Mesenchymal stem cell (in vitro differentiated cells and primary cell): ENCODE results near the gene RCC2.

Experiments used
- DNase-seq: peaks from one replicate; pipeline ENCODE4 v3.0.0-alpha.2; 2013
- H2AFZ ChIP-seq: one replicate; pipeline ENCODE4 v1.6.1; 2013; ENCODE audit warnings: low read depth, mild to moderate bottlenecking, control low read depth, inconsistent platforms, low read length, moderate library complexity
- H2AK5ac ChIP-seq: 2 replicates; pipeline ENCODE4 v1.6.1; 2013; ENCODE audit warnings: low read length, moderate library complexity, mild to moderate bottlenecking, inconsistent platforms; ENCODE audit not compliant: severe bottlenecking
- H2BK120ac ChIP-seq: one replicate; pipeline ENCODE4 v1.6.1; 2013; ENCODE audit warnings: low read depth, mild to moderate bottlenecking, inconsistent platforms, low read length, moderate library complexity
- H2BK12ac ChIP-seq, 2 experiments: one replicate each; pipeline ENCODE4 v1.6.1; 2013; ENCODE audit warnings: inconsistent platforms in 2 of 2, low read length in 2 of 2, mild to moderate bottlenecking in 2 of 2, moderate library complexity in 2 of 2, control low read depth in 1 of 2
- H2BK15ac ChIP-seq: one replicate; pipeline ENCODE4 v1.6.1; 2013; ENCODE audit warnings: mild to moderate bottlenecking, low read depth, inconsistent platforms; ENCODE audit not compliant: poor library complexity, severe bottlenecking
- H2BK5ac ChIP-seq: 2 replicates; pipeline ENCODE4 v1.6.1; 2013; ENCODE audit warnings: low read depth, mild to moderate bottlenecking, low read length, control low read depth, inconsistent platforms; ENCODE audit not compliant: poor library complexity, severe bottlenecking
- H3K14ac ChIP-seq, 2 experiments: one replicate each; pipeline ENCODE4 v1.6.1; 2013; ENCODE audit warnings: inconsistent platforms in 2 of 2, low read length in 2 of 2, control low read depth in 1 of 2, mild to moderate bottlenecking in 1 of 2, moderate library complexity in 1 of 2
- H3K18ac ChIP-seq, 2 experiments: one replicate each; pipeline ENCODE4 v1.6.1; 2013; ENCODE audit warnings: inconsistent platforms in 2 of 2, low read length in 2 of 2, control low read depth in 1 of 2, low read depth in 1 of 2, mild to moderate bottlenecking in 1 of 2
- H3K23ac ChIP-seq, 2 experiments: one replicate each; pipeline ENCODE4 v1.6.1; 2013; ENCODE audit warnings: inconsistent platforms in 2 of 2, low read length in 2 of 2, mild to moderate bottlenecking in 2 of 2, moderate library complexity in 2 of 2, control low read depth in 1 of 2
- H3K27ac ChIP-seq: 2 replicates; pipeline ENCODE4 v1.5.1; 2013; ENCODE audit warnings: mild to moderate bottlenecking, moderate library complexity, low read length, control low read depth, inconsistent platforms; ENCODE audit not compliant: poor library complexity, severe bottlenecking
- H3K27me3 ChIP-seq, 2 experiments: 2 replicates each; pipeline versions ENCODE4 v1.6.1 to v1.7.0; 2013; ENCODE audit warnings: low read length in 2 of 2, mild to moderate bottlenecking in 2 of 2, moderate library complexity in 2 of 2, control low read depth in 1 of 2, inconsistent platforms in 1 of 2; ENCODE audit not compliant: control insufficient read depth in 1 of 2, insufficient read depth in 1 of 2
- H3K36me3 ChIP-seq, 2 experiments: 2 replicates each; pipeline versions ENCODE4 v1.6.1 to v1.7.0; 2013; ENCODE audit warnings: low read length in 2 of 2, control low read depth in 1 of 2, inconsistent platforms in 1 of 2, low read depth in 1 of 2, mild to moderate bottlenecking in 1 of 2; ENCODE audit not compliant: insufficient read depth in 2 of 2, control insufficient read depth in 1 of 2
- H3K4ac ChIP-seq, 2 experiments: one replicate each; pipeline ENCODE4 v1.6.1; 2013; ENCODE audit warnings: inconsistent platforms in 2 of 2, low read length in 2 of 2, mild to moderate bottlenecking in 2 of 2, moderate library complexity in 2 of 2, control low read depth in 1 of 2, low read depth in 1 of 2
- H3K4me1 ChIP-seq: 2 replicates; pipeline ENCODE4 v1.6.1; 2013; ENCODE audit warnings: low read depth, low read length, control low read depth; ENCODE audit not compliant: control insufficient read depth, insufficient read depth
- H3K4me2 ChIP-seq: 2 replicates; pipeline ENCODE4 v1.6.1; 2013; ENCODE audit warnings: low read length, mild to moderate bottlenecking, inconsistent platforms; ENCODE audit not compliant: poor library complexity, severe bottlenecking
- H3K4me3 ChIP-seq, 2 experiments: 2 replicates each; pipeline versions ENCODE4 v1.5.1 to v1.7.0; 2013; ENCODE audit warnings: low read length in 2 of 2, mild to moderate bottlenecking in 2 of 2, control low read depth in 1 of 2, low read depth in 1 of 2; ENCODE audit not compliant: insufficient read depth in 1 of 2
- H3K79me1 ChIP-seq: replicated peaks from 2 replicates; pipeline ENCODE4 v1.6.1; 2013; ENCODE audit warnings: mild to moderate bottlenecking, control low read depth, low read length, inconsistent platforms; ENCODE audit not compliant: poor library complexity, severe bottlenecking
- H3K9ac ChIP-seq: 2 replicates; pipeline ENCODE4 v1.7.0; 2013; ENCODE audit warnings: mild to moderate bottlenecking, low read length, moderate library complexity
- H3K9me3 ChIP-seq: 2 replicates; pipeline ENCODE4 v1.7.0; 2013; ENCODE audit warnings: mild to moderate bottlenecking, low read length; ENCODE audit not compliant: control insufficient read depth
- H4K8ac ChIP-seq: one replicate; pipeline ENCODE4 v1.6.1; 2013; ENCODE audit warnings: inconsistent platforms, mild to moderate bottlenecking, low read length, moderate library complexity
- H4K91ac ChIP-seq: one replicate; pipeline ENCODE4 v1.6.1; 2013; ENCODE audit warnings: mild to moderate bottlenecking, low read length, inconsistent platforms
- WGBS: methylation state at CpG from one replicate; pipeline ENCODE4 v1.1.7; 2013; ENCODE audit warnings: mixed read lengths; 5-methylcytosine and 5-hydroxymethylcytosine counted together

The RCC2 gene

DNA sequence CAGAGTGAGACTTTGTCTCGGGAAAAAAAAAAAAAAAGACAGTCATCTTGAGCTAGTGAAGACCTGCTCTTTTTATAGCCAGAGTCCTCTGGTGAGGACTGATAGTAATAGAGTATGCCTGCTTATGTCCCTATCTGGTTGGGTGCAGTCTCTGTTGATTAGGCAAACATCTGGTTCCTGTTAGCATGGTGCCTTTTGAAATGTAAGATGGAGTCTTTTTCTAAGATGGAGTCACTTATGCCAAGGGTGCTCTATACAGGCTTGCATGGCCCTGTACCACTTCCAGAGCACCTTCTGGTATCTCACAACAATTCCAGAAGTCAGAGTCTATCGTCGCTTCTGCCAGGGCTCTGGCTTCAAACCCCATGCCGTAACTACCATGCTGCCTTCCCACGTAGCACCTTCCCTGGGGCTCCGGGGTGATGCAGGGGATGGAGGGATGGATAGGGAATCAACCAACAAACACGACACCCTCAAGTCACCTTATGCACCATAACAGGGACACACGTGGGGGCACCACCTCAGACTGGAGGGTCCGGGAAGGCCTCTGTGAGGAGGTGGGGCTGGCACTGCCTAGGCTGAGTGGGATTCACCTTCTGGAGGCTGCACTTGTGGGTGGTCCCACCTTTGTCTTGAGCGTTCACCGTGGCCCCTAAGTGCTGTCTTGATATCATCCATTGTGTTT, 79.1 kb downstream of the RCC2 start:
- 80% methylated on average over 5 of the region's 11 CpGs for WGBS
- H2BK12ac ChIP-seq = no peak overlapping the region
- H3K4me2 ChIP-seq = no peak overlapping the region
- H2BK5ac ChIP-seq = no peak overlapping the region
- H3K79me1 ChIP-seq = no peaks in the 10 kb centered on the region
- H3K23ac ChIP-seq = no peak overlapping the region
- DNase-seq = no peak
- H3K36me3 ChIP-seq = no peaks in the 10 kb centered on the region
- H3K4me1 ChIP-seq = no peaks in the 10 kb centered on the region
- no peak overlapping the region for H3K18ac ChIP-seq
- no peak overlapping the region for H3K14ac ChIP-seq
- no peak overlapping the region for H3K9ac ChIP-seq
- no peak overlapping the region for H3K4me3 ChIP-seq
- H3K4ac ChIP-seq = no peak overlapping the region
- peaks cover 0 to 33% of the 10 kb centered on the region in 2 experiments for H3K27me3 ChIP-seq
- no peak overlapping the region for H4K8ac ChIP-seq
- H2BK15ac ChIP-seq = no peak overlapping the region
- no peak overlapping the region for H2BK120ac ChIP-seq
- peaks cover 8% of the 10 kb centered on the region for H3K9me3 ChIP-seq
- no peak overlapping the region for H3K27ac ChIP-seq
- H2AFZ ChIP-seq = no peak overlapping the region
- no peak overlapping the region for H4K91ac ChIP-seq
- no peak overlapping the region for H2AK5ac ChIP-seq

DNA sequence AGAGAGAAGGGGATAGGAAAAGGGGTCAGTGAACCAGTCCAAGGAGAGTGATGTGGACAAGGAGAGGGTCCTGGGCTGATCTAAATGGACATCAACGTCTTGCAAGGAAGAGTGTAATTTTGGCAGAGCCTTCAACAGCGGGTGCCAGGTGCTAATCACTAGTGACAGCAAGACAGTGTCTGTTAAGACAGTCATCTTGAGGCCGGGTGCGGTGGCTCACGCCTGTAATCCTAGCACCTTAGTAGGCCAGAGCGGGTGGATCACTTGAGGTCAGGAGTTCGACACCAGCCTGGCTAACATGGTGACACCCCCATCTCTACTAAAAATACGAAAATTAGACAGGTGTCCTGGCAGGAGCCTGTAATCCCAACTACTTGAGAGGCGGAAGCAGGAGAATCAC, 79.7 kb downstream of the RCC2 start:
- Histone ChIP-seq H3K4me3 (no peak overlapping the region), H2AFZ (no peak overlapping the region), H3K36me3 (no peaks in the 10 kb centered on the region), H3K14ac (no peak overlapping the region), H3K27ac (no peak overlapping the region), H4K8ac (no peak overlapping the region), H2BK12ac (no peak overlapping the region), H4K91ac (no peak overlapping the region), H2BK120ac (no peak overlapping the region), H3K4me1 (no peaks in the 10 kb centered on the region), H3K9ac (no peak overlapping the region), H3K9me3 (peaks cover 8% of the 10 kb centered on the region), H3K23ac (no peak overlapping the region), H3K79me1 (no peaks in the 10 kb centered on the region), H3K27me3 (peaks cover 0 to 34% of the 10 kb centered on the region in 2 experiments), H2AK5ac (no peak overlapping the region), H2BK5ac (no peak overlapping the region), H3K4ac (no peak overlapping the region), H3K18ac (no peak overlapping the region), H2BK15ac (no peak overlapping the region), H3K4me2 (no peak overlapping the region)
- WGBS = 88% methylated on average over 9 of the region's 9 CpGs
- no peak for DNase-seq

DNA sequence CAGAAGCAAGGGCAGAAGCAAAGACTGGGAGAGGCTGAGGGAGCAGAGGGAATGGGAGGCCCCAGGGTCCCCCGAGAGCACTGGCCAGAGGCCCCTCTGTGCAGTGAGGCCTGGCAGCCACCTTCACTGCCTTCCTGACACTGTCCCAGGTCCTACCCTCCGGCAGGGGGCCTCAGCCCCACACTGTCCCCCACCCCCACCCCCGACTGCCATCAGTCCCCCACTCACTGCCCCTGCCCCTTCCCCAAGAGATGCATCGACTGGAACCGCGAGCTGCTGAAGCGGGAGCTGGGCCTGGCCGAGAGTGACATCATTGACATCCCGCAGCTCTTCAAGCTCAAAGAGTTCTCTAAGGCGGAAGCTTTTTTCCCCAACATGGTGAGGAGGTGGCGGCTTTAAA, 80.4 kb downstream of the RCC2 start:
- Histone ChIP-seq H2BK5ac (no peak overlapping the region), H3K4me3 (no peak overlapping the region), H3K27ac (no peak overlapping the region), H3K14ac (no peak overlapping the region), H3K4me1 (no peaks in the 10 kb centered on the region), H3K4ac (no peak overlapping the region), H3K4me2 (no peak overlapping the region), H3K9ac (no peak overlapping the region), H2BK12ac (no peak overlapping the region), H2AFZ (no peak overlapping the region), H3K36me3 (no peaks in the 10 kb centered on the region), H2AK5ac (no peak overlapping the region), H3K9me3 (peaks cover 2% of the 10 kb centered on the region), H3K23ac (no peak overlapping the region), H2BK15ac (no peak overlapping the region), H2BK120ac (no peak overlapping the region), H3K18ac (no peak overlapping the region), H4K8ac (no peak overlapping the region), H3K79me1 (no peaks in the 10 kb centered on the region), H3K27me3 (peaks cover 0 to 37% of the 10 kb centered on the region in 2 experiments), H4K91ac (no peak overlapping the region)
- 85% methylated on average over 10 of the region's 11 CpGs for WGBS
- DNase-seq = no peak

GRCh38 chr1:17358557-17358956, 80.9 kb downstream of the RCC2 start:
- no peak for DNase-seq
- Histone ChIP-seq H3K9me3 (no peaks in the 10 kb centered on the region), H2AFZ (no peak overlapping the region), H3K36me3 (no peaks in the 10 kb centered on the region), H3K4me1 (no peaks in the 10 kb centered on the region), H3K4me2 (no peak overlapping the region), H2BK12ac (no peak overlapping the region), H2BK15ac (no peak overlapping the region), H4K91ac (no peak overlapping the region), H2AK5ac (no peak overlapping the region), H3K27me3 (peaks cover under 1 to 35% of the 10 kb centered on the region in 2 experiments), H3K18ac (no peak overlapping the region), H3K4me3 (no peak overlapping the region), H3K9ac (no peak overlapping the region), H4K8ac (no peak overlapping the region), H2BK5ac (no peak overlapping the region), H2BK120ac (no peak overlapping the region), H3K79me1 (no peaks in the 10 kb centered on the region), H3K4ac (no peak overlapping the region), H3K14ac (no peak overlapping the region), H3K27ac (no peak overlapping the region), H3K23ac (no peak overlapping the region)
- 85% methylated on average over 2 of the region's 4 CpGs for WGBS
